ENCODE results near the gene GRK6.
"Not testable (repeated sequence)": the region's sequence is repeated elsewhere in the genome, so short reads cannot be mapped to it uniquely, and the experiment has no call there.

Gene GRK6

GRCh38 chr5:177414481-177414880 lies 12.0 kb upstream of the GRK6 start:
- H3K9me3 ChIP-seq (ENCODE audit: control insufficient read depth, insufficient read depth, low read depth, low read length): no peaks in the 10 kb centered on the region
- ChIA-PET POLR2A (interaction anchor here (0.8 to 2.0 kb wide), 2 partner anchors 10 to 12 kb away, joined by 3 to 12 read pairs; partner anchors contain the start of gene GRK6), CTCF (interaction anchor here (1.0 to 2.7 kb wide), 2 partner anchors 12 to 41 kb away, joined by 4 to 14 read pairs; no protein-coding TSS in a partner anchor)
- H3K4me1 ChIP-seq (ENCODE audit: control insufficient read depth, insufficient read depth, low read length): no peaks in the 10 kb centered on the region
- H3K27ac ChIP-seq (ENCODE audit: extremely low read depth, low read depth, low read length): no peak overlapping the region
- TF ChIP-seq ZNF449 (tag by site-specific recombination; IDR thresholded peaks at IDR 0.05) (no peak), ZNF621 (tag by site-specific recombination; IDR thresholded peaks at IDR 0.05) (no peak), ZBTB7A (tag by site-specific recombination; IDR thresholded peaks at IDR 0.05; ENCODE audit: low read depth) (no peak), ZNF202 (tag by site-specific recombination; IDR thresholded peaks at IDR 0.05; ENCODE audit: borderline replicate concordance) (no peak), ZNF76 (tag by site-specific recombination; IDR thresholded peaks at IDR 0.05; ENCODE audit: borderline replicate concordance, low read depth) (no peak), ZSCAN23 (tag by site-specific recombination; IDR thresholded peaks at IDR 0.05) (no peak), ZNF645 (tag by site-specific recombination; IDR thresholded peaks at IDR 0.05) (no peak), GLI4 (tag by site-specific recombination; IDR thresholded peaks at IDR 0.05) (no peak), ZBTB49 (tag by site-specific recombination; IDR thresholded peaks at IDR 0.05; ENCODE audit: low read depth) (no peak), ZNF624 (tag by site-specific recombination; IDR thresholded peaks at IDR 0.05) (no peak), ZNF670 (tag by site-specific recombination; IDR thresholded peaks at IDR 0.05; ENCODE audit: low read depth) (no peak), ZNF18 (tag by site-specific recombination; IDR thresholded peaks at IDR 0.05) (no peak), GLIS2 (tag by site-specific recombination; IDR thresholded peaks at IDR 0.05) (no peak), SCRT1 (tag by site-specific recombination; IDR thresholded peaks at IDR 0.05; ENCODE audit: borderline replicate concordance) (no peak)
- no peaks in the 10 kb centered on the region for H3K36me3 ChIP-seq (ENCODE audit: control insufficient read depth in 2 of 2, insufficient read depth in 1 of 2, low read length in 2 of 2)
- no peak overlapping the region for H3K4me3 ChIP-seq (ENCODE audit: low read depth, low read length)

- POLR2A ChIA-PET; H3K36me3 ChIP-seq (ENCODE audit: control insufficient read depth in 2 of 2, insufficient read depth in 1 of 2, low read length in 2 of 2); H3K4me1 ChIP-seq (ENCODE audit: control insufficient read depth, insufficient read depth, low read length); H3K4me3 ChIP-seq (ENCODE audit: low read depth, low read length); H3K9me3 ChIP-seq (ENCODE audit: control insufficient read depth, insufficient read depth, low read depth, low read length); H3K27ac ChIP-seq (ENCODE audit: extremely low read depth, low read depth, low read length): not testable (repeated sequence)
- CTCF ChIA-PET: interaction anchor here (0.6 to 2.6 kb wide), 8 partner anchors 13 to 1951 kb away, joined by 3 to 13 read pairs (median 5); no protein-coding TSS in a partner anchor
These were observed 9.4 kb upstream of the GRK6 start for GRCh38 chr5:177417081-177417480.

GRCh38 chr5:177419046-177419445 lies 7.4 kb upstream of the GRK6 start:
- Histone ChIP-seq H3K4me3 (ENCODE audit: low read depth, low read length) (no peak overlapping the region), H3K9me3 (ENCODE audit: control insufficient read depth, insufficient read depth, low read depth, low read length) (no peaks in the 10 kb centered on the region), H3K36me3 (ENCODE audit: control insufficient read depth in 2 of 2, insufficient read depth in 1 of 2, low read length in 2 of 2) (no peaks in the 10 kb centered on the region), H3K27ac (ENCODE audit: extremely low read depth, low read depth, low read length) (no peak overlapping the region), H3K4me1 (ENCODE audit: control insufficient read depth, insufficient read depth, low read length) (no peaks in the 10 kb centered on the region)
- peak; percentile 57 for TF ChIP-seq SCRT2 (tag by site-specific recombination; IDR thresholded peaks at IDR 0.05)
- no peak for TF ChIP-seq ZSCAN4 (tag by site-specific recombination; IDR thresholded peaks at IDR 0.05)
- ChIA-PET CTCF (interaction anchor here (0.6 to 1.2 kb wide), 2 partner anchors 49 to 1701 kb away, joined by 3 to 7 read pairs; no protein-coding TSS in a partner anchor), POLR2A (no interaction called here)

- H3K4me1 ChIP-seq (ENCODE audit: control insufficient read depth, insufficient read depth, low read length); CTCF ChIA-PET; H3K27ac ChIP-seq (ENCODE audit: extremely low read depth, low read depth, low read length); POLR2A ChIA-PET; H3K36me3 ChIP-seq (ENCODE audit: control insufficient read depth in 2 of 2, insufficient read depth in 1 of 2, low read length in 2 of 2); H3K9me3 ChIP-seq (ENCODE audit: control insufficient read depth, insufficient read depth, low read depth, low read length); H3K4me3 ChIP-seq (ENCODE audit: low read depth, low read length): not testable (repeated sequence)
These were observed 6.0 kb upstream of the GRK6 start for GRCh38 chr5:177420472-177420871.
